VCaP (cell line): ENCODE measurements around the gene HDAC10.

Source experiments
- H3K27ac ChIP-seq: fragments of 450-650 bp; 2 replicates; pipeline ENCODE4 v1.5.1; 2017
- CTCF ChIP-seq: fragments of 450-650 bp; conservative IDR thresholded peaks from 2 replicates; pipeline ENCODE4 v1.5.1; 2017; ENCODE audit warnings: mild to moderate bottlenecking, moderate library complexity

HDAC10 gene

DNA sequence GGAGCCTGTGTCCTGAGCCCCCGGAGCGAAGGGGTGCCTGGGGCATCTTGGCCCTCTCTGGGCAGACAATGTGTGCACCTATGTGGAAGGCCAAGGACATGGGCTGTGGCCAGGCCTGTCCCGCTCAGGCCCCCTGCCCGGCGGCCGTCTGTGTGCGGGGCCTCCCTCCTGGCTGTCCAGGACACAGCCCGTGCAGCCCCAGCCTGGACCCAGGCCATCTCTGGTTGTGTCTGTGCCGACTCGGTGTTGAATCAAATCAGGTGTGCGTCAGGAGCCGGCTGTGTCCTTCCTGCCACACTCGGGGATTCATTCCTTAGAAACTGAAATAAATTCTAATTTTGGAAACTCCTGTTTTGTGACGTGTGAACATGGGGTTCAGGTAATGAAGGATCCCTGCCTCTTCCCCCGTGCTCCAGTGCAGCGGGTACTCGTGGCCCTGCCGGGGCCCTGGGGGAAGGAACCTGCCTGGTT is 51.8 kb downstream of the HDAC10 start:
- H3K27ac ChIP-seq, result no peak overlapping the region
- no peak for TF ChIP-seq CTCF

GRCh38 chr22:50198624-50199017 is 52.4 kb downstream of the HDAC10 start:
- no peak overlapping the region for H3K27ac ChIP-seq

GRCh38 chr22:50197856-50198623 is 53.0 kb downstream of the HDAC10 start:
- no peak overlapping the region for H3K27ac ChIP-seq
- no peak for TF ChIP-seq CTCF

More at GRCh38 chr22:50198624-50199017, 52.4 kb downstream of the HDAC10 start:
- TF ChIP-seq CTCF, result no peak

GRCh38 chr22:50197000-50197800 is 53.9 kb downstream of the HDAC10 start:
- TF ChIP-seq CTCF, result no peak
- no peak overlapping the region for H3K27ac ChIP-seq

- TF ChIP-seq CTCF, result no peak
- H3K27ac ChIP-seq, result no peak overlapping the region
Measured at GRCh38 chr22:50196256-50196655, 54.8 kb downstream of the HDAC10 start.
